ENCODE results near the gene TRAF7. TPM values are rescaled to one million over a fixed set of nuclear protein-coding genes. Genes with fewer than 3 reads are reported as not detected.

TRAF7 gene
- total RNA-seq, 1 donor from 2014 or later = 38.8 TPM

- no peak for DNase-seq (ENCODE audit: extremely low spot score in 2 of 2)
- Histone ChIP-seq H3K36me3 (no peaks in the 10 kb centered on the region), H3K9me3 (no peaks in the 10 kb centered on the region), H3K27ac (no peak overlapping the region), H3K27me3 (no peaks in the 10 kb centered on the region), H3K4me3 (no peak overlapping the region), H3K4me1 (no peaks in the 10 kb centered on the region)
- no peak for TF ChIP-seq CTCF (IDR thresholded peaks at IDR 0.05)
- no peak for TF ChIP-seq POLR2AphosphoS5 (IDR thresholded peaks at IDR 0.05; ENCODE audit: insufficient read depth in 1 of 2, low read depth in 1 of 2)
- no peak for TF ChIP-seq POLR2A (IDR thresholded peaks at IDR 0.05)
- intact Hi-C loops (cut with DNase I) = no loop called here
These were observed 32.8 kb downstream of the TRAF7 start for GRCh38 chr16:2188395-2188794.

- intact Hi-C loops (cut with DNase I) = no loop called here
- Histone ChIP-seq H3K4me1 (peaks cover 1% of the 10 kb centered on the region), H3K4me3 (no peak overlapping the region), H3K27me3 (no peaks in the 10 kb centered on the region), H3K9me3 (no peaks in the 10 kb centered on the region), H3K27ac (no peak overlapping the region), H3K36me3 (no peaks in the 10 kb centered on the region)
- TF ChIP-seq POLR2AphosphoS5 (IDR thresholded peaks at IDR 0.05; ENCODE audit: insufficient read depth in 1 of 2, low read depth in 1 of 2) (no peak), POLR2A (IDR thresholded peaks at IDR 0.05) (no peak), CTCF (IDR thresholded peaks at IDR 0.05) (no peak)
- DNase-seq (ENCODE audit: extremely low spot score in 2 of 2) = no peak
These were observed 33.8 kb downstream of the TRAF7 start for GRCh38 chr16:2189252-2189893.

GRCh38 chr16:2190002-2190658, 34.5 kb downstream of the TRAF7 start:
- TF ChIP-seq POLR2AphosphoS5 (IDR thresholded peaks at IDR 0.05; ENCODE audit: insufficient read depth in 1 of 2, low read depth in 1 of 2) (no peak), POLR2A (IDR thresholded peaks at IDR 0.05) (no peak), CTCF (IDR thresholded peaks at IDR 0.05) (no peak)
- Histone ChIP-seq H3K9me3 (no peaks in the 10 kb centered on the region), H3K4me3 (no peak overlapping the region), H3K27me3 (peaks cover 1% of the 10 kb centered on the region), H3K27ac (no peak overlapping the region), H3K36me3 (no peaks in the 10 kb centered on the region), H3K4me1 (peaks cover 9% of the 10 kb centered on the region)
- DNase-seq (ENCODE audit: extremely low spot score in 2 of 2) = no peak
- intact Hi-C loops (cut with DNase I) = no loop called here

- intact Hi-C loops (cut with DNase I) = no loop called here
- H3K36me3 ChIP-seq = no peaks in the 10 kb centered on the region
These were observed 35.3 kb downstream of the TRAF7 start for GRCh38 chr16:2190659-2191445.

More at GRCh38 chr16:2190659-2191445, 35.3 kb downstream of the TRAF7 start:
- Histone ChIP-seq H3K9me3 (no peaks in the 10 kb centered on the region), H3K4me3 (no peak overlapping the region), H3K27ac (no peak overlapping the region), H3K27me3 (peaks cover 8% of the 10 kb centered on the region), H3K4me1 (peaks cover 16% of the 10 kb centered on the region)
- no peak for DNase-seq (ENCODE audit: extremely low spot score in 2 of 2)
- no peak for TF ChIP-seq POLR2AphosphoS5 (IDR thresholded peaks at IDR 0.05; ENCODE audit: insufficient read depth in 1 of 2, low read depth in 1 of 2)
- TF ChIP-seq CTCF (IDR thresholded peaks at IDR 0.05) = no peak
- no peak for TF ChIP-seq POLR2A (IDR thresholded peaks at IDR 0.05)
